ENCODE results near the gene PPP2R2D. TPM values are rescaled to one million over a fixed set of nuclear protein-coding genes. Genes with fewer than 3 reads are reported as not detected.

Gene PPP2R2D
- total RNA-seq, 1 donor from 2014 or later, result 36.9 TPM

- H3K4me1 Mint-ChIP-seq (ENCODE audit: unreplicated experiment), result no peaks in the 10 kb centered on the region
- H3K9me3 Mint-ChIP-seq (ENCODE audit: unreplicated experiment), result no peaks in the 10 kb centered on the region
- H3K4me3 Mint-ChIP-seq (ENCODE audit: unreplicated experiment), result no peak overlapping the region
- DNase-seq (ENCODE audit: low spot score), result no peak
- no peak for TF ChIP-seq CTCF (IDR thresholded peaks at IDR 0.05; ENCODE audit: unreplicated experiment)
- H3K27me3 Mint-ChIP-seq (ENCODE audit: unreplicated experiment), result peaks cover 15% of the 10 kb centered on the region
- no peak overlapping the region for H3K27ac Mint-ChIP-seq (ENCODE audit: unreplicated experiment)
- H3K36me3 Mint-ChIP-seq (ENCODE audit: low read depth, unreplicated experiment), result no peaks in the 10 kb centered on the region
Measured at GRCh38 chr10:131853610-131853964, 47.2 kb upstream of the PPP2R2D start.

GRCh38 chr10:131854579-131855335 is 46.1 kb upstream of the PPP2R2D start:
- TF ChIP-seq CTCF (IDR thresholded peaks at IDR 0.05; ENCODE audit: unreplicated experiment), result no peak
- no peak for DNase-seq (ENCODE audit: low spot score)
- Mint-ChIP-seq H3K27ac (ENCODE audit: unreplicated experiment) (no peak overlapping the region), H3K4me1 (ENCODE audit: unreplicated experiment) (no peaks in the 10 kb centered on the region), H3K27me3 (ENCODE audit: unreplicated experiment) (peaks cover 18% of the 10 kb centered on the region), H3K36me3 (ENCODE audit: low read depth, unreplicated experiment) (no peaks in the 10 kb centered on the region), H3K9me3 (ENCODE audit: unreplicated experiment) (no peaks in the 10 kb centered on the region), H3K4me3 (ENCODE audit: unreplicated experiment) (no peak overlapping the region)

GRCh38 chr10:131855461-131856401 is 45.1 kb upstream of the PPP2R2D start:
- H3K9me3 Mint-ChIP-seq (ENCODE audit: unreplicated experiment), result no peaks in the 10 kb centered on the region
- no peak overlapping the region for H3K4me3 Mint-ChIP-seq (ENCODE audit: unreplicated experiment)
- no peak overlapping the region for H3K27ac Mint-ChIP-seq (ENCODE audit: unreplicated experiment)
- H3K4me1 Mint-ChIP-seq (ENCODE audit: unreplicated experiment), result no peaks in the 10 kb centered on the region
- peaks cover 14% of the 10 kb centered on the region for H3K27me3 Mint-ChIP-seq (ENCODE audit: unreplicated experiment)
- no peaks in the 10 kb centered on the region for H3K36me3 Mint-ChIP-seq (ENCODE audit: low read depth, unreplicated experiment)
- TF ChIP-seq CTCF (IDR thresholded peaks at IDR 0.05; ENCODE audit: unreplicated experiment), result no peak
- DNase-seq (ENCODE audit: low spot score), result no peak

- Mint-ChIP-seq H3K27ac (ENCODE audit: unreplicated experiment) (no peak overlapping the region), H3K4me3 (ENCODE audit: unreplicated experiment) (no peak overlapping the region), H3K9me3 (ENCODE audit: unreplicated experiment) (no peaks in the 10 kb centered on the region), H3K36me3 (ENCODE audit: low read depth, unreplicated experiment) (no peaks in the 10 kb centered on the region), H3K4me1 (ENCODE audit: unreplicated experiment) (no peaks in the 10 kb centered on the region), H3K27me3 (ENCODE audit: unreplicated experiment) (peaks cover 14% of the 10 kb centered on the region)
- no peak for DNase-seq (ENCODE audit: low spot score)
- TF ChIP-seq CTCF (IDR thresholded peaks at IDR 0.05; ENCODE audit: unreplicated experiment), result no peak
Measured at GRCh38 chr10:131856441-131857094, 44.2 kb upstream of the PPP2R2D start.

Data from endothelial cell (in vitro differentiated cells).